Skeletal muscle satellite cell (primary cell): ENCODE measurements around the gene ZNF283.
"Not testable (repeated sequence)": the region's sequence is repeated elsewhere in the genome, so short reads cannot be mapped to it uniquely, and the experiment has no call there.

Source experiments
- H3K27me3 ChIP-seq: 2 replicates; pipeline ENCODE4 v1.7.0; 2013; ENCODE audit warnings: low read length; ENCODE audit not compliant: control insufficient read depth, insufficient read depth
- H3K36me3 ChIP-seq: 2 replicates; pipeline ENCODE4 v1.7.0; 2013; ENCODE audit warnings: mild to moderate bottlenecking, control low read depth, low read length; ENCODE audit not compliant: insufficient read depth
- H3K4me1 ChIP-seq: 2 replicates; pipeline ENCODE4 v1.7.0; 2013; ENCODE audit warnings: low read length; ENCODE audit not compliant: control insufficient read depth, insufficient read depth
- H3K4me2 ChIP-seq: 2 replicates; pipeline ENCODE4 v1.7.0; 2013; ENCODE audit warnings: mild to moderate bottlenecking, low read length
- H3K4me3 ChIP-seq: 2 replicates; pipeline ENCODE4 v1.7.0; 2013; ENCODE audit warnings: low read length
- H3K9ac ChIP-seq: 2 replicates; pipeline ENCODE4 v1.7.0; 2013; ENCODE audit warnings: mild to moderate bottlenecking, low read depth, low read length, moderate library complexity
- H3K9me3 ChIP-seq: replicated peaks from 2 replicates; pipeline ENCODE4 v1.7.0; 2013; ENCODE audit warnings: mild to moderate bottlenecking, control low read depth, low read length

The ZNF283 gene

GRCh38 chr19:43804432-43804831 lies 22.7 kb upstream of the ZNF283 start:
- no peak overlapping the region for H3K4me3 ChIP-seq
- H3K4me1 ChIP-seq, result no peaks in the 10 kb centered on the region
- no peaks in the 10 kb centered on the region for H3K9me3 ChIP-seq
- no peak overlapping the region for H3K4me2 ChIP-seq
- no peaks in the 10 kb centered on the region for H3K36me3 ChIP-seq
- H3K9ac ChIP-seq, result no peak overlapping the region
- peaks cover 46% of the 10 kb centered on the region for H3K27me3 ChIP-seq

GRCh38 chr19:43806401-43806800 lies 20.7 kb upstream of the ZNF283 start:
- peaks cover 35% of the 10 kb centered on the region for H3K27me3 ChIP-seq
- H3K9ac ChIP-seq, H3K4me3 ChIP-seq, H3K36me3 ChIP-seq, H3K9me3 ChIP-seq, H3K4me2 ChIP-seq, H3K4me1 ChIP-seq: not testable (repeated sequence)

GRCh38 chr19:43806848-43807247 lies 20.3 kb upstream of the ZNF283 start:
- no peak overlapping the region for H3K4me3 ChIP-seq
- H3K9ac ChIP-seq, result no peak overlapping the region
- H3K27me3 ChIP-seq, result peaks cover 37% of the 10 kb centered on the region
- no peaks in the 10 kb centered on the region for H3K36me3 ChIP-seq
- no peaks in the 10 kb centered on the region for H3K9me3 ChIP-seq
- H3K4me1 ChIP-seq, result no peaks in the 10 kb centered on the region
- H3K4me2 ChIP-seq, result no peak overlapping the region

GRCh38 chr19:43807651-43808050 lies 19.5 kb upstream of the ZNF283 start:
- H3K9ac ChIP-seq, result no peak overlapping the region
- no peaks in the 10 kb centered on the region for H3K36me3 ChIP-seq
- no peaks in the 10 kb centered on the region for H3K4me1 ChIP-seq
- H3K4me2 ChIP-seq, result no peak overlapping the region
- H3K9me3 ChIP-seq, result no peaks in the 10 kb centered on the region
- H3K4me3 ChIP-seq, result no peak overlapping the region
- peaks cover 34% of the 10 kb centered on the region for H3K27me3 ChIP-seq

GRCh38 chr19:43809762-43810696 lies 17.1 kb upstream of the ZNF283 start:
- Histone ChIP-seq H3K27me3 (peaks cover 22% of the 10 kb centered on the region), H3K4me2 (no peak overlapping the region), H3K4me1 (no peaks in the 10 kb centered on the region), H3K9ac (no peak overlapping the region), H3K9me3 (no peaks in the 10 kb centered on the region), H3K36me3 (no peaks in the 10 kb centered on the region), H3K4me3 (no peak overlapping the region)

GRCh38 chr19:43811837-43812236 lies 15.3 kb upstream of the ZNF283 start:
- Histone ChIP-seq H3K36me3 (no peaks in the 10 kb centered on the region), H3K4me1 (no peaks in the 10 kb centered on the region), H3K4me2 (no peak overlapping the region), H3K9me3 (no peaks in the 10 kb centered on the region), H3K27me3 (peaks cover 19% of the 10 kb centered on the region), H3K4me3 (no peak overlapping the region), H3K9ac (no peak overlapping the region)

- H3K4me3 ChIP-seq, result no peak overlapping the region
- H3K9ac ChIP-seq, result no peak overlapping the region
- H3K4me1 ChIP-seq, result no peaks in the 10 kb centered on the region
- no peak overlapping the region for H3K4me2 ChIP-seq
- peaks cover 19% of the 10 kb centered on the region for H3K27me3 ChIP-seq
- H3K36me3 ChIP-seq, result no peaks in the 10 kb centered on the region
- no peaks in the 10 kb centered on the region for H3K9me3 ChIP-seq
Observed at GRCh38 chr19:43812259-43812658, 14.9 kb upstream of the ZNF283 start.

- Histone ChIP-seq H3K4me3 (no peak overlapping the region), H3K4me1 (no peaks in the 10 kb centered on the region), H3K9ac (no peak overlapping the region), H3K9me3 (no peaks in the 10 kb centered on the region), H3K4me2 (no peak overlapping the region), H3K27me3 (peaks cover 16% of the 10 kb centered on the region), H3K36me3 (no peaks in the 10 kb centered on the region)
Observed at GRCh38 chr19:43812688-43813087, 14.4 kb upstream of the ZNF283 start.

- H3K9me3 ChIP-seq, result no peaks in the 10 kb centered on the region
- H3K27me3 ChIP-seq, result peaks cover 6% of the 10 kb centered on the region
- no peak overlapping the region for H3K9ac ChIP-seq
- no peak overlapping the region for H3K4me2 ChIP-seq
- H3K4me1 ChIP-seq, result peaks cover under 1% of the 10 kb centered on the region
- no peak overlapping the region for H3K4me3 ChIP-seq
- H3K36me3 ChIP-seq, result no peaks in the 10 kb centered on the region
Observed at GRCh38 chr19:43814663-43815352, 12.3 kb upstream of the ZNF283 start.

- H3K9me3 ChIP-seq, H3K36me3 ChIP-seq, H3K9ac ChIP-seq, H3K4me2 ChIP-seq, H3K4me3 ChIP-seq: not testable (repeated sequence)
- Histone ChIP-seq H3K4me1 (peaks cover 12% of the 10 kb centered on the region), H3K27me3 (peaks cover 13% of the 10 kb centered on the region)
Observed at GRCh38 chr19:43817454-43817853, 9.7 kb upstream of the ZNF283 start.

- Histone ChIP-seq H3K4me1 (peaks cover 12% of the 10 kb centered on the region), H3K9ac (no peak overlapping the region), H3K27me3 (peaks cover 10% of the 10 kb centered on the region), H3K36me3 (no peaks in the 10 kb centered on the region), H3K9me3 (no peaks in the 10 kb centered on the region), H3K4me2 (no peak overlapping the region), H3K4me3 (no peak overlapping the region)
Observed at GRCh38 chr19:43818500-43818899, 8.6 kb upstream of the ZNF283 start.
